Hepatic stellate cell (primary cell): Measurements from ENCODE around the gene RAD21L1.

Experiments
- DNase-seq: peaks from one replicate; pipeline ENCODE4 v3.0.0; 2011; ENCODE audit warnings: low spot score

The RAD21L1 gene

GRCh38 chr20:1225783-1226654, at the start of gene RAD21L1:
Gene RAD21L1, plus strand, starts transcription at chr20:1226044. Its CDS starts 2,410 bp downstream, at chr20:1228454.
- peak; percentile 85 for DNase-seq

GRCh38 chr20:1177680-1178079, 48.2 kb upstream of the RAD21L1 start:
- no peak for DNase-seq

- DNase-seq = no peak
Measured at GRCh38 chr20:1178103-1178502, 47.7 kb upstream of the RAD21L1 start.

GRCh38 chr20:1178623-1179022, 47.2 kb upstream of the RAD21L1 start:
- no peak for DNase-seq

GRCh38 chr20:1180949-1181348, 44.9 kb upstream of the RAD21L1 start:
- DNase-seq = no peak

GRCh38 chr20:1182106-1182505, 43.7 kb upstream of the RAD21L1 start:
- no peak for DNase-seq

- no peak for DNase-seq
Measured at GRCh38 chr20:1183153-1183552, 42.7 kb upstream of the RAD21L1 start.

- DNase-seq = no peak
Measured at GRCh38 chr20:1184260-1184637, 41.6 kb upstream of the RAD21L1 start.

GRCh38 chr20:1184638-1185315, 41.1 kb upstream of the RAD21L1 start, which contains the start of gene TMEM74B:
Gene TMEM74B, minus strand, starts transcription at chr20:1184981. Its CDS starts 1,180 bp downstream, at chr20:1183801.
- no peak for DNase-seq

GRCh38 chr20:1185316-1185741, 40.5 kb upstream of the RAD21L1 start:
- DNase-seq = no peak

GRCh38 chr20:1185790-1186334, 40.0 kb upstream of the RAD21L1 start:
- DNase-seq = no peak

GRCh38 chr20:1186367-1186991, 39.4 kb upstream of the RAD21L1 start:
- DNase-seq = no peak

- no peak for DNase-seq
Measured at GRCh38 chr20:1187605-1188171, 38.2 kb upstream of the RAD21L1 start.

GRCh38 chr20:1188347-1188746, 37.5 kb upstream of the RAD21L1 start:
- no peak for DNase-seq

GRCh38 chr20:1189827-1190226, 36.0 kb upstream of the RAD21L1 start:
- DNase-seq = no peak

GRCh38 chr20:1190847-1191246, 35.0 kb upstream of the RAD21L1 start:
- DNase-seq = no peak

- no peak for DNase-seq
Measured at GRCh38 chr20:1191299-1191698, 34.5 kb upstream of the RAD21L1 start.

- no peak for DNase-seq
Measured at GRCh38 chr20:1195226-1195625, 30.6 kb upstream of the RAD21L1 start.

GRCh38 chr20:1196634-1197033, 29.2 kb upstream of the RAD21L1 start:
- no peak for DNase-seq

- no peak for DNase-seq
Measured at GRCh38 chr20:1197801-1198200, 28.0 kb upstream of the RAD21L1 start.

- DNase-seq = no peak
Measured at GRCh38 chr20:1198751-1199150, 27.1 kb upstream of the RAD21L1 start.

GRCh38 chr20:1199212-1199873, 26.5 kb upstream of the RAD21L1 start:
- no peak for DNase-seq
